Measurements from ENCODE around the gene OXT. TPM values are rescaled to one million over a fixed set of nuclear protein-coding genes. Genes with fewer than 3 reads are reported as not detected.

OXT gene
- total RNA-seq, 1 donor = not detected

- DNase-seq (ENCODE audit: low read depth) = no peak
- TF ChIP-seq CTCF (IDR thresholded peaks at IDR 0.05; ENCODE audit: insufficient read depth, low read length) = no peak
These were observed 10.2 kb downstream of the OXT start for GRCh38 chr20:3081641-3082040.

GRCh38 chr20:3082306-3082951, 11.0 kb downstream of the OXT start:
- H3K4me3 ChIP-seq (ENCODE audit: low read depth, low read length) = no peak overlapping the region
- TF ChIP-seq CTCF (IDR thresholded peaks at IDR 0.05; ENCODE audit: insufficient read depth, low read length) = no peak
- DNase-seq (ENCODE audit: low read depth) = no peak

More at GRCh38 chr20:3081641-3082040, 10.2 kb downstream of the OXT start:
- H3K4me3 ChIP-seq (ENCODE audit: low read depth, low read length) = no peak overlapping the region

- TF ChIP-seq CTCF (IDR thresholded peaks at IDR 0.05; ENCODE audit: insufficient read depth, low read length) = no peak
- DNase-seq (ENCODE audit: low read depth) = no peak
- no peak overlapping the region for H3K4me3 ChIP-seq (ENCODE audit: low read depth, low read length)
These were observed 11.8 kb downstream of the OXT start for GRCh38 chr20:3082955-3083952.

- no peak for TF ChIP-seq CTCF (IDR thresholded peaks at IDR 0.05; ENCODE audit: insufficient read depth, low read length)
- no peak for DNase-seq (ENCODE audit: low read depth)
- no peak within 1 kb of the TSS for H3K4me3 ChIP-seq (ENCODE audit: low read depth, low read length)
These were observed 13.0 kb downstream of the OXT start, which contains the start of gene AVP for GRCh38 chr20:3084283-3084985. TSS of gene AVP (minus strand) at chr20:3084724. CDS start at chr20:3084674, 50 bp downstream.

GRCh38 chr20:3084986-3085360, 13.6 kb downstream of the OXT start:
- H3K4me3 ChIP-seq (ENCODE audit: low read depth, low read length) = no peak overlapping the region
- no peak for DNase-seq (ENCODE audit: low read depth)
- no peak for TF ChIP-seq CTCF (IDR thresholded peaks at IDR 0.05; ENCODE audit: insufficient read depth, low read length)

- DNase-seq (ENCODE audit: low read depth) = no peak
- H3K4me3 ChIP-seq (ENCODE audit: low read depth, low read length) = no peak overlapping the region
- no peak for TF ChIP-seq CTCF (IDR thresholded peaks at IDR 0.05; ENCODE audit: insufficient read depth, low read length)
These were observed 14.2 kb downstream of the OXT start for GRCh38 chr20:3085571-3086072.

All from fibroblast of the aortic adventitia (primary cell).